NT2/D1 (cell line): ENCODE data around the gene USP49.
"Not testable (repeated sequence)": the region's sequence is repeated elsewhere in the genome, so short reads cannot be mapped to it uniquely, and the experiment has no call there.

ENCODE experiments used
- DNase-seq: peaks from one replicate; pipeline ENCODE4 v3.0.0-alpha.2; 2011; ENCODE audit warnings: low read depth, low spot score
- H3K27me3 ChIP-seq: 2 replicates; pipeline ENCODE4 v1.6.0; 2011; ENCODE audit warnings: mild to moderate bottlenecking; ENCODE audit not compliant: insufficient read length, insufficient read depth
- H3K36me3 ChIP-seq: 2 replicates; pipeline ENCODE4 v1.6.1; 2011; ENCODE audit warnings: mild to moderate bottlenecking, low read length, mixed read lengths; ENCODE audit not compliant: insufficient read depth, insufficient read length
- H3K4me1 ChIP-seq: 2 replicates; pipeline ENCODE4 v1.5.1; 2011; ENCODE audit not compliant: insufficient read depth, insufficient read length
- H3K4me3 ChIP-seq: 2 replicates; pipeline ENCODE4 v1.5.1; 2011; ENCODE audit warnings: low read depth; ENCODE audit not compliant: insufficient read length
- H3K9ac ChIP-seq: 2 replicates; pipeline ENCODE4 v1.6.0; 2011; ENCODE audit warnings: low read depth; ENCODE audit not compliant: insufficient read length
- H3K9me3 ChIP-seq: 2 replicates; pipeline ENCODE4 v1.5.1; 2011; ENCODE audit warnings: mild to moderate bottlenecking, low read length; ENCODE audit not compliant: insufficient read depth
- SUZ12 ChIP-seq: IDR thresholded peaks from 2 replicates; pipeline ENCODE4 v1.6.1; 2011; ENCODE audit not compliant: insufficient read length, insufficient read depth; ENCODE audit errors: extremely low read depth
- YY1 ChIP-seq: IDR thresholded peaks from 2 replicates; pipeline ENCODE4 v1.6.1; 2011; ENCODE audit not compliant: insufficient read length, insufficient read depth
- ZNF274 ChIP-seq: IDR thresholded peaks from 2 replicates; pipeline ENCODE4 v1.6.1; 2011; ENCODE audit warnings: mild to moderate bottlenecking, low read depth, low read length

Gene USP49

DNA sequence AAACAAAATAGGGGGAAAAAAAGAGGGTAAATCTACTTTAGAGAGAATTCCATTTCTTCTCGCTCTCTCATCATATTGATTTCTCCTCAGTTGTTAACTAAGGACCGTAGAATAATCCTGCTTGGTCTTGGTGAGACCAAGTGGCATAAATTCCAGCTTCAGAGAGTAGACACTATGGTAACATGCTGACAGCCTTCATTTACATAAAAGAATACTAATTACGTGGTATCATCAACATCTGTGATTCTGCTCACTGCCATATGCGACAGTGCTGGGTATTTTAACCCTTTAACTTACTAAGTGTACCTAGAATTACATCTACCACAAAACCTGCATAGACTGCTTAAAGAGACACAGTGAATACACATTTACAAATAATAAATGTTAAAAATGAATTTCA, 80.5 kb downstream of the USP49 start:
- no peaks in the 10 kb centered on the region for H3K27me3 ChIP-seq
- no peaks in the 10 kb centered on the region for H3K4me1 ChIP-seq
- no peak for DNase-seq
- no peak overlapping the region for H3K9ac ChIP-seq
- no peak overlapping the region for H3K4me3 ChIP-seq
- no peaks in the 10 kb centered on the region for H3K36me3 ChIP-seq
- TF ChIP-seq YY1 = no peak
- no peak for TF ChIP-seq ZNF274
- TF ChIP-seq SUZ12 = no peak
- no peaks in the 10 kb centered on the region for H3K9me3 ChIP-seq

GRCh38 chr6:41813956-41814355, 81.2 kb downstream of the USP49 start:
- no peak for TF ChIP-seq ZNF274
- TF ChIP-seq SUZ12 = no peak
- TF ChIP-seq YY1 = no peak
- no peak for DNase-seq
- Histone ChIP-seq H3K27me3 (no peaks in the 10 kb centered on the region), H3K36me3 (no peaks in the 10 kb centered on the region), H3K4me1 (no peaks in the 10 kb centered on the region), H3K4me3 (no peak overlapping the region), H3K9me3 (no peaks in the 10 kb centered on the region), H3K9ac (no peak overlapping the region)

DNA sequence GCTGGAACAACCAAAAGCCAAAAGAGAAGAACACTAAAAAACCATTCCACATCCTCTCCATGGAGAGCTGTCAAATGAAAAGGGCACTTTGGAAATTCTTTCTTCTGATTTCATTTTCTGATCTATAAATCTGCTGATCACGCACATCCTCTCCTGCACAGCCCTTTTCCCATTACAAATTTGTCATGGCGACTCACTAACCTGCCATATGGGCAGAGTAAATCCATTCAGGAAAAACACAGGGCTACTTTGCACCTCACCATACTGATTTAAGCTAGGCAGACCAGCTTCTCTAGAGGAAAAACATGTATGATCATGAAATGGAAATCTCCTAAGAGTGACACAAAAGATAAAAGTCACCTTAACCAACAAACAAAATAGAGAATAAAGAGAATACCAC, 81.7 kb downstream of the USP49 start:
- DNase-seq = no peak
- Histone ChIP-seq H3K36me3 (no peaks in the 10 kb centered on the region), H3K9me3 (no peaks in the 10 kb centered on the region), H3K9ac (no peak overlapping the region), H3K4me3 (no peak overlapping the region), H3K27me3 (no peaks in the 10 kb centered on the region), H3K4me1 (no peaks in the 10 kb centered on the region)
- no peak for TF ChIP-seq SUZ12
- TF ChIP-seq YY1 = no peak
- no peak for TF ChIP-seq ZNF274

DNA sequence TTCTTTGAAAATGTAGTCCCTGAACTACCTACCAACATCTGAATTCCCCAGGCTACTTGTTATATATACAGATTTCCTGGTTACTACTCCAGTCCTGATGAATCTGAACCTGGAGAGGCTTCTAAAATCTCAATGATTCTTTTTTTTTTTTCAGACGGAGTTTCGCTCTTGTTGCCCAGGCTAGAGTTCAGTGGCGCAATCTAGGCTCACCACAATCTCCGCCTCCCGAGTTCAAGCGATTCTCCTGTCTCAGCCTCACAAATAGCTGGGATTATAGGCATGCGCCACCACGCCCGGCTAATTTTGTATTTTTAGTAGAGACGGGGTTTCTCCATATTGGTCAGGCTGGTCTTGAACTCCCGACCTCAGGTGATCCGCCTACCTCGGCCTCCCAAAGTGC, 83.2 kb downstream of the USP49 start:
- H3K36me3 ChIP-seq, DNase-seq, H3K4me1 ChIP-seq, H3K27me3 ChIP-seq, H3K9ac ChIP-seq, H3K4me3 ChIP-seq, H3K9me3 ChIP-seq: not testable (repeated sequence)

- no peaks in the 10 kb centered on the region for H3K4me1 ChIP-seq
- peaks cover 3% of the 10 kb centered on the region for H3K36me3 ChIP-seq
- no peak overlapping the region for H3K4me3 ChIP-seq
- no peak for DNase-seq
- no peak for TF ChIP-seq YY1
- no peak for TF ChIP-seq SUZ12
- no peak for TF ChIP-seq ZNF274
- no peak overlapping the region for H3K9ac ChIP-seq
- no peaks in the 10 kb centered on the region for H3K9me3 ChIP-seq
- H3K27me3 ChIP-seq = no peaks in the 10 kb centered on the region
These were observed 84.1 kb downstream of the USP49 start for GRCh38 chr6:41811095-41811494.

GRCh38 chr6:41805830-41806774, 89.1 kb downstream of the USP49 start:
- Histone ChIP-seq H3K9me3 (no peaks in the 10 kb centered on the region), H3K4me1 (no peaks in the 10 kb centered on the region), H3K27me3 (no peaks in the 10 kb centered on the region), H3K9ac (no peak overlapping the region), H3K36me3 (peaks cover 14% of the 10 kb centered on the region), H3K4me3 (no peak overlapping the region)
- DNase-seq = no peak
- no peak for TF ChIP-seq YY1
- TF ChIP-seq SUZ12 = no peak
- TF ChIP-seq ZNF274 = no peak

DNA sequence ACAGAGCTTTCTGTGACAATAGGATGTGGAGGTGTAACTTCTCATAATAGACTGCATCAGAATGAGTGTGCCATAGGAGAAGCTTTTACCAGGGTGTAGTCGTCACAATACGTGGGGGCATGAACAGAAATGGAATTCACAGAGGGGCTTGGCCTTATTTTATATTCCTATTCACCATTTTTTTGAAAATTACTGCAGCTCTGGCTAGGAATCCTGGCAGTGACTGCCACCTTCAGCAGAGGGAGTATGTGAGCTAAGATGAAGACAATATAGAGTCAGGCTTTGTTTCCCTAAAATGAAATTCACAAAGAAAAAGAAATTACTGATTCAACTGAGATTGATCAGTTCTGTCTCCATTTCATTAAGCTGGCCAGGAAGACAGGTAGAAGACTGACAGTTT, 93.8 kb downstream of the USP49 start:
- TF ChIP-seq ZNF274 = no peak
- no peak for TF ChIP-seq SUZ12
- no peak for TF ChIP-seq YY1
- H3K4me1 ChIP-seq = no peaks in the 10 kb centered on the region
- H3K4me3 ChIP-seq = no peak overlapping the region
- no peaks in the 10 kb centered on the region for H3K27me3 ChIP-seq
- no peaks in the 10 kb centered on the region for H3K9me3 ChIP-seq
- H3K36me3 ChIP-seq = peaks cover 20% of the 10 kb centered on the region
- DNase-seq = no peak
- no peak overlapping the region for H3K9ac ChIP-seq
